Activated naive CD4-positive, alpha-beta T cell treated with anti-CD3 and anti-CD28 coated beads for 36 hours (primary cell): ENCODE results near the gene SIPA1L3. TPM values are rescaled to one million over a fixed set of nuclear protein-coding genes. Genes with fewer than 3 reads are reported as not detected.

Experiments
- CTCF ChIA-PET: fragments of 350-600 bp; sonication (Branson Sonifier 250); formaldehyde crosslinking; loops from one replicate; lab custom pipeline; 2021; ENCODE audit warnings: antibody characterized with exemption; lab: Charles Lee
- DNase-seq: peaks from one replicate; pipeline ENCODE4 v3.0.0-alpha.2; 2020
- H3K27ac Mint-ChIP-seq: one replicate; pipeline ENCODE4 v1.8.0; 2021; ENCODE audit warnings: mild to moderate bottlenecking, mixed read lengths
- H3K27me3 Mint-ChIP-seq: one replicate; pipeline ENCODE4 v1.8.0; 2021; ENCODE audit warnings: low read depth, mixed read lengths
- H3K36me3 Mint-ChIP-seq: one replicate; pipeline ENCODE4 v1.8.0; 2021; ENCODE audit warnings: low read depth, mixed read lengths
- H3K4me1 Mint-ChIP-seq: one replicate; pipeline ENCODE4 v1.8.0; 2021; ENCODE audit warnings: low read depth, mixed read lengths
- H3K4me3 Mint-ChIP-seq: one replicate; pipeline ENCODE4 v1.8.0; 2021; ENCODE audit warnings: mild to moderate bottlenecking, moderate library complexity, mixed read lengths
- H3K9me3 Mint-ChIP-seq: one replicate; pipeline ENCODE4 v1.8.0; 2021; ENCODE audit warnings: mixed read lengths
- intact Hi-C: fragments of 100-400 bp; cut with micrococcal nuclease; formaldehyde crosslinking; loops from one replicate; pipeline ENCODE4 v1.15.1; 2023
- total RNA-seq, 2 experiments: library from RNA; stranded (reverse); gene quantifications; one replicate each; pipeline ENCODE4 v1.2.3, GENCODE V29; 2021

SIPA1L3 gene
- total RNA-seq, 2 experiments from 2014 or later, result 8.1 to 10.4 TPM

DNA sequence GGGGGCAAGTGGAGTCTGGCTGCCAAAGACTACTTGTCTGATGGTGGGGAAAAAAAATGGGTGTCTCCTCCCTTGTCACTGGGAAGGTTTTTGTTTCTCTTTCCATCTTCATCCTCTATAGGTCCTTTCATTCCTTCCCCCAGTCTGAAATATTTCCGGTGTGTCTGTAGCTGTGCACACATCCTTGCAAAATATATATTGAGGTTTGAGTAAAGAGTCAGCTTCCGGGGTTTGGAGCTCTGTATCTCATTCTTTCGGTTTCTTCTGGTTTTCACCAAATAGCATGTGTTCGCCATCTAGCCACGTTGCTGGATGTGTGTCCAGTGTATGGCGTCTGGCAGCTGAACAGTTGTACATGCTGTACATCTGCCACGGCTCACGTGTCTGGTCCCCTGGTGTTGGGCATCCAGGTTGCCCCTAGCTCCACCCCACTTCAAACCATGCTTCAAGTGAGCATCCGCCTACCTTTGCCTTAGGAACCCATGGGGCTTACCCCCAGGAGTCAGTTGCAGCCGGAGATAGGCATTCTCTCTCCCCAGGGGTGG lies 142.2 kb downstream of the SIPA1L3 start:
- no peaks in the 10 kb centered on the region for H3K9me3 Mint-ChIP-seq
- peaks cover 43% of the 10 kb centered on the region for H3K4me1 Mint-ChIP-seq
- H3K27me3 Mint-ChIP-seq, result no peaks in the 10 kb centered on the region
- peak; percentile 67 for DNase-seq
- no peaks in the 10 kb centered on the region for H3K36me3 Mint-ChIP-seq
- H3K4me3 Mint-ChIP-seq, result peak overlapping the region; percentile 73
- CTCF ChIA-PET, result interaction anchor here (0.6 to 1.4 kb wide), 10 partner anchors 9 to 1921 kb away, joined by 3 to 11 read pairs (median 4); partner anchors contain the start of genes SIPA1L3 and WDR87
- intact Hi-C loops, result loop anchor here (1.0 to 2.0 kb wide), 5 partner anchors 32 to 288 kb away; partner anchors contain the start of genes SIPA1L3 and ZNF573
- peak overlapping the region; percentile 96 for H3K27ac Mint-ChIP-seq

GRCh38 chr19:38055010-38055409 lies 148.0 kb downstream of the SIPA1L3 start:
- no peaks in the 10 kb centered on the region for H3K9me3 Mint-ChIP-seq
- no peaks in the 10 kb centered on the region for H3K36me3 Mint-ChIP-seq
- CTCF ChIA-PET, result no interaction called here
- intact Hi-C loops, result no loop called here
- no peak overlapping the region for H3K4me3 Mint-ChIP-seq
- H3K27ac Mint-ChIP-seq, result no peak overlapping the region
- H3K27me3 Mint-ChIP-seq, result no peaks in the 10 kb centered on the region
- no peak for DNase-seq
- peaks cover 20% of the 10 kb centered on the region for H3K4me1 Mint-ChIP-seq

- Mint-ChIP-seq H3K27ac (no peak overlapping the region), H3K36me3 (no peaks in the 10 kb centered on the region), H3K4me1 (peaks cover 24% of the 10 kb centered on the region), H3K27me3 (no peaks in the 10 kb centered on the region), H3K4me3 (no peak overlapping the region), H3K9me3 (no peaks in the 10 kb centered on the region)
- intact Hi-C loops, result no loop called here
- CTCF ChIA-PET, result interaction anchor here (0.6 kb wide), 1 partner anchor 182 kb away, joined by 3 read pairs; no protein-coding TSS in a partner anchor
- DNase-seq, result no peak
Measured at GRCh38 chr19:38055655-38056521, 148.9 kb downstream of the SIPA1L3 start.

GRCh38 chr19:38056646-38057045 lies 149.6 kb downstream of the SIPA1L3 start:
- Mint-ChIP-seq H3K27me3 (no peaks in the 10 kb centered on the region), H3K4me1 (peaks cover 24% of the 10 kb centered on the region)

DNA sequence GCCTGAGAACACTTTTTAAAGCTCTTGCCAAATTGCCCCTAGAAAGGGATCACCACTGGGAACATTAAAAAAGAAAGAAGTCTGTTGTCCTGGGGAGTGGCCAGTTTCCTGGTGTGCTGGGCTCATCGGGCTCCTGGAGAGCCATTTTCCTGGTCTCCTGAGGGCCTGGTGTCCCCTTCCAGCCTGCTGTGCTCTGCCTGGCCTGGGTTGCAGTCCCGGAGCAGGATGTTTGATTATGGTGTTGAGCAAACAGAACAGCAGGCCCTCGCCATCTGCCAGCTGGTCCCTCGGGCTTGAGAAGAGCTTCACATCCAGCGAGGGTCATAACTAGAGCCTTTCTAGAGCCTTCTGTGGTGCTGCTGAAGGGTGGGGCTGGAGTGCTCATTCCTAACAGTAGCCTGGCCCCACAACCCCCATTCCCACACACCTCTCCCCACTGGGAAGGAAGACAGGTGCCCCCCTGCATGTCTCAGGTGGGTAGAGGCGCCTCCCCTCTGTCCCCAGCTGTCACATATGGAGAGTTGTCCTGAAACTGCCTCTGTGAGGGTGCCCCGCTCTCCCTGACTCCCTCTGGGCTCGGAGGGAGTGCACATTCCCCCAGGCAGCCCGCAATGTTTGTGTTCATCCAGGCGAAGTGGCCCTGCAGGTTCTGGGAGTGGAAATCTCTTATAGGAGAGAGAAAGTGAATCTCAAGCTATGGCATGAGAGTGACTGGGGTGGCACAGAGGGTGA lies 151.1 kb downstream of the SIPA1L3 start:
- peaks cover 24% of the 10 kb centered on the region for H3K4me1 Mint-ChIP-seq
- H3K27me3 Mint-ChIP-seq, result no peaks in the 10 kb centered on the region
- no peaks in the 10 kb centered on the region for H3K36me3 Mint-ChIP-seq
- intact Hi-C loops, result no loop called here
- CTCF ChIA-PET, result interaction anchor here (0.6 to 1.7 kb wide), 4 partner anchors 9 to 156 kb away, joined by 3 to 11 read pairs (median 5); no protein-coding TSS in a partner anchor
- no peaks in the 10 kb centered on the region for H3K9me3 Mint-ChIP-seq
- H3K4me3 Mint-ChIP-seq, result no peak overlapping the region
- no peak for DNase-seq
- H3K27ac Mint-ChIP-seq, result peak overlapping the region; percentile 46

More at GRCh38 chr19:38056646-38057045, 149.6 kb downstream of the SIPA1L3 start:
- H3K9me3 Mint-ChIP-seq, result no peaks in the 10 kb centered on the region
- peak overlapping the region; percentile 17 for H3K27ac Mint-ChIP-seq
- H3K36me3 Mint-ChIP-seq, result no peaks in the 10 kb centered on the region
- no peak for DNase-seq
- intact Hi-C loops, result no loop called here
- H3K4me3 Mint-ChIP-seq, result no peak overlapping the region
- CTCF ChIA-PET, result no interaction called here

GRCh38 chr19:38059897-38060296 lies 152.9 kb downstream of the SIPA1L3 start:
- Mint-ChIP-seq H3K27ac (peak overlapping the region; percentile 90), H3K9me3 (no peaks in the 10 kb centered on the region), H3K27me3 (no peaks in the 10 kb centered on the region), H3K4me1 (peaks cover 24% of the 10 kb centered on the region), H3K36me3 (no peaks in the 10 kb centered on the region), H3K4me3 (peak overlapping the region; percentile 12)
- intact Hi-C loops, result loop anchor here (1.0 kb wide), 1 partner anchor 21 kb away; no protein-coding TSS in a partner anchor
- DNase-seq, result peak; percentile 84
- CTCF ChIA-PET, result interaction anchor here (0.9 to 1.4 kb wide), 2 partner anchors 10 to 158 kb away, joined by 4 to 5 read pairs; no protein-coding TSS in a partner anchor

- H3K36me3 Mint-ChIP-seq, result no peaks in the 10 kb centered on the region
- DNase-seq, result no peak
- no peaks in the 10 kb centered on the region for H3K9me3 Mint-ChIP-seq
- peaks cover 24% of the 10 kb centered on the region for H3K4me1 Mint-ChIP-seq
- intact Hi-C loops, result loop anchor here (1.0 kb wide), 1 partner anchor 21 kb away; no protein-coding TSS in a partner anchor
- H3K27me3 Mint-ChIP-seq, result no peaks in the 10 kb centered on the region
- no peak overlapping the region for H3K4me3 Mint-ChIP-seq
- CTCF ChIA-PET, result interaction anchor here (0.8 to 0.9 kb wide), 2 partner anchors 9 to 84 kb away, joined by 3 to 4 read pairs; no protein-coding TSS in a partner anchor
- H3K27ac Mint-ChIP-seq, result peak overlapping the region; percentile 90
Measured at GRCh38 chr19:38060331-38060730, 153.3 kb downstream of the SIPA1L3 start.

DNA sequence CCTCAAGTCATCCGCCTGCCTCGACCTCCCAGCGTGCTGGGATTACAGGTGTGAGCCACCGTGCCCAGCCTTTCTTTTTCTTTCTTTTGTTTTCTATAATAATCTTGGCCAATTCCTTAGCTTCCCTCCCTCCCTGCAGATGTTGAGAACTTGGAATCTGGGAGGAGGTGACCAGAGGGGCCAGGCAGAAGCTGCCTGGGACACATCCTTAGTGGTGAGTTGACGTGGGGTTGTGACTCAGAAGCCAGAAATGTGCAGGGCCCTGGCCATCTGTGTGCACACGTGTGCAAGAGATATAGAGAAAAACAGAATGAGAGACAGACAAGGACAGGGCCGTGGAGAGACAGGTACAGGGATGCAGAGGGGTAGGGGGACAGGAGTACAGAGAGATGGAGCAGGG lies 154.3 kb downstream of the SIPA1L3 start:
- no peak overlapping the region for H3K27ac Mint-ChIP-seq

DNA sequence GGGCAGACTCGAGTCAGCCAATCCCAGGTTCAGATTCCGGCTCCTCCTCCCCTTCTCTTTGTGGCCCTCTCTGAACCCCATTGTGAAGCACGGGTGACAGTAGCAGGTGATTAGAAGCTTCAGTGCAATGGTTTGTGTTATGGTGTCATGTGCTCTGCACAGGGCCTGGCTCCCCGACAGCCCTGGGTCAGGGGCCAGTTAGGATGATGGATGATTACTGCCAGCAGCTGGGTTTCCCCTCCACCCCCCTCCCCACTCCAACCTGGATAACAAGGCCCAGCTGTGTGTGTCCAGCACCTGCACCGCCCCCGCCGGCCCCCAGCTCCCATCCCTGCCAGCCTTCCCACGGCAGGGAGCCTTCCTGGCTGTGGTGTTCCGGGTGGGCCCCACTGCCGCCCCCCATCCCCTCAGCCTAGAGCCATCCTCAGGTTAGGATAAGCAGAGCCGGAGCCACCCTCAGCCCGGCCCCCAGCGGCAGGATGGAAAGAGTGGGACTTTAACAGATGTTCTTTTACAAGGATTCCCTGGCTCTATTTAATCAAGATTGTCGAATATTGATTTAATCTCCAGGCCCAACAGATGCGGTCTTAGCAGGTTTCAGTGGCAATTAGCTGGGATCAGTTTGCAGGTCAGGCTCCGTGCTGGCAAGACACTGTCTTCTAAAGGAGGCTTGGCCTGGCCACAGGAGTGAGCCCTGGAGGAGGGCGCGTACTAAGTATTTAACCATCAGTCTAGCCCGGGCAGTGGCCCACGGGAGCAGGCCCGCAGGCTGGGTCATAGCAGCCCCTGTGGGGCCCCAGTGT lies 156.2 kb downstream of the SIPA1L3 start:
- H3K9me3 Mint-ChIP-seq, result no peaks in the 10 kb centered on the region
- intact Hi-C loops, result no loop called here
- H3K4me3 Mint-ChIP-seq, result no peak overlapping the region
- no peaks in the 10 kb centered on the region for H3K36me3 Mint-ChIP-seq
- no peak for DNase-seq
- CTCF ChIA-PET, result interaction anchor here (0.6 kb wide), 1 partner anchor 833 kb away, joined by 3 read pairs; no protein-coding TSS in a partner anchor
- H3K27me3 Mint-ChIP-seq, result no peaks in the 10 kb centered on the region
- no peak overlapping the region for H3K27ac Mint-ChIP-seq
- peaks cover 19% of the 10 kb centered on the region for H3K4me1 Mint-ChIP-seq

More for the DNA sequence above, 154.3 kb downstream of the SIPA1L3 start:
- no peaks in the 10 kb centered on the region for H3K36me3 Mint-ChIP-seq
- H3K4me1 Mint-ChIP-seq, result peaks cover 23% of the 10 kb centered on the region
- H3K27me3 Mint-ChIP-seq, result no peaks in the 10 kb centered on the region
- no peak overlapping the region for H3K4me3 Mint-ChIP-seq
- no peaks in the 10 kb centered on the region for H3K9me3 Mint-ChIP-seq
- no peak for DNase-seq
- intact Hi-C loops, result no loop called here
- CTCF ChIA-PET, result interaction anchor here (0.6 kb wide), 2 partner anchors 23 to 164 kb away, joined by 4 to 5 read pairs; no protein-coding TSS in a partner anchor

DNA sequence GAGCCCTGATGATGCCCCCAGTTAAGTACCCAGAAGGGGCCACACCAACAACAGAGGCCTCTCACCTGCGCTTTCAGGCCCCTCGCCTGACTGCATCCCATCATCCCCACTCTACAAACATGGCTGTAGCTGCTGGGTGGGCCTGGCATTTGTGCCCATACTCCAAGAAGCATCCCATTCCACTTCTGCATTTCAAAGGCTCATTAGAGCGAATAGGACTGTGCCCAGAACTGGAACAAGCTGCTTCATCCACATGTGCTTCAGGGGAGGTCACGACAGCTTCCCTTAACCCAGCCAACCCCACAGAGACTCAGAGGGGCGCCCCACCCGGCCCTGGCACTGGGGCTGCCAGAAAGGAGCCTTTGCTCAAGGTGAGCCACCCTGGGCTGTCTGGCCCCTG lies 156.9 kb downstream of the SIPA1L3 start:
- Mint-ChIP-seq H3K27me3 (no peaks in the 10 kb centered on the region), H3K4me3 (no peak overlapping the region), H3K9me3 (no peaks in the 10 kb centered on the region), H3K27ac (no peak overlapping the region), H3K4me1 (peaks cover 14% of the 10 kb centered on the region), H3K36me3 (no peaks in the 10 kb centered on the region)
- no peak for DNase-seq
- CTCF ChIA-PET, result no interaction called here
- intact Hi-C loops, result no loop called here

- CTCF ChIA-PET, result no interaction called here
- H3K27ac Mint-ChIP-seq, result no peak overlapping the region
Measured at GRCh38 chr19:38064661-38065425, 157.8 kb downstream of the SIPA1L3 start.

More at GRCh38 chr19:38064661-38065425, 157.8 kb downstream of the SIPA1L3 start:
- intact Hi-C loops, result no loop called here
- no peak for DNase-seq
- H3K36me3 Mint-ChIP-seq, result no peaks in the 10 kb centered on the region
- no peaks in the 10 kb centered on the region for H3K27me3 Mint-ChIP-seq
- H3K9me3 Mint-ChIP-seq, result no peaks in the 10 kb centered on the region
- H3K4me3 Mint-ChIP-seq, result no peak overlapping the region
- peaks cover 6% of the 10 kb centered on the region for H3K4me1 Mint-ChIP-seq
